Neutrophil (primary cell): ENCODE data around the gene CEPT1.
A peak's percentile ranks its signal among the peaks of the same experiment; 100 is the strongest.

ENCODE experiments used
- H3K27ac ChIP-seq: fragments of 200-600 bp; sonication (generic); 2 replicates; pipeline ENCODE4 v1.5.1; 2016; ENCODE audit warnings: mild to moderate bottlenecking, moderate library complexity
- H3K27me3 ChIP-seq: fragments of 200-600 bp; sonication (generic); 2 replicates; pipeline ENCODE4 v1.6.0; 2016; ENCODE audit warnings: mild to moderate bottlenecking
- H3K36me3 ChIP-seq: fragments of 200-600 bp; sonication (generic); 2 replicates; pipeline ENCODE4 v1.5.1; 2017
- H3K4me1 ChIP-seq, 2 experiments: fragments of 200-600 bp in 1 of 2; sonication (generic) in 1 of 2; 1 replicate in 1 of 2; 2 replicates in 1 of 2; pipeline versions ENCODE4 v1.5.1 to v1.6.1; 2013 to 2016; ENCODE audit warnings: low read depth in 1 of 2, low read length in 1 of 2, mild to moderate bottlenecking in 1 of 2, moderate library complexity in 1 of 2; ENCODE audit not compliant: control insufficient read depth in 1 of 2, insufficient read depth in 1 of 2
- H3K4me3 ChIP-seq, 2 experiments: fragments of 200-600 bp in 1 of 2; sonication (generic) in 1 of 2; 1 replicate in 1 of 2; 2 replicates in 1 of 2; pipeline ENCODE4 v1.5.1; 2013 to 2016; ENCODE audit warnings: low read depth in 1 of 2, low read length in 1 of 2, mild to moderate bottlenecking in 1 of 2, moderate library complexity in 1 of 2
- H3K9me3 ChIP-seq: fragments of 200-600 bp; sonication (generic); 2 replicates; pipeline ENCODE4 v1.5.1; 2016
- TF ChIP-seq, protein P1 (sequence below): fragments of 200-600 bp; sonication (generic); IDR thresholded peaks from 2 replicates; pipeline ENCODE4 v1.5.1; 2016; ENCODE audit warnings: antibody characterized with exemption

The CEPT1 gene

DNA sequence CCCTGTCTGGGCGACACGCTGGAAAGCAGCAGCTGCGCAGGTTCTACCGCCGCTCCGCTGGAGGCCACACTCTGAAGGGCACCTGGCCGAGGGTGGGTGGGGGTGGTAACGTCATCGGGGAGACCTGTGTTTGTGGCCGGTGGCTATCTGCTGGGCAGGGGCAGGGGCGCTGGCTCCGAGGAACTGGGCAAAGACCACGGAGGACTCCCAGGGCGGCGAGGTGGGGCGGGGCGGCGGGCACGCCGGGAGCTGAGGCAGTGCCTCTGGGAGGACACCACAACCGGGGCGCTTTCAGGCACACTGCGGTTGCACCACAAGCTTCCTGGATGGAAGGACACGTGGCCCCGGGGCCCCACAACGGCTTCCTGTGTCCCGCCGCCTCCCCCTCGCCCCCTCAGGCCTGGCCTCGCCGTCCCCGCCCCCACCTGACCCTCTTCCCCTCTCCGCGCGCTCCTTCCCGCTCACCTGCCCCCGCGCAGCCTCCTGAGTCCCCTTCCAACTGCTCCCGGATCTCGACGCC, 63.7 kb downstream of the CEPT1 start:
- peaks cover 78 to 82% of the 10 kb centered on the region in 2 experiments for H3K4me1 ChIP-seq

DNA sequence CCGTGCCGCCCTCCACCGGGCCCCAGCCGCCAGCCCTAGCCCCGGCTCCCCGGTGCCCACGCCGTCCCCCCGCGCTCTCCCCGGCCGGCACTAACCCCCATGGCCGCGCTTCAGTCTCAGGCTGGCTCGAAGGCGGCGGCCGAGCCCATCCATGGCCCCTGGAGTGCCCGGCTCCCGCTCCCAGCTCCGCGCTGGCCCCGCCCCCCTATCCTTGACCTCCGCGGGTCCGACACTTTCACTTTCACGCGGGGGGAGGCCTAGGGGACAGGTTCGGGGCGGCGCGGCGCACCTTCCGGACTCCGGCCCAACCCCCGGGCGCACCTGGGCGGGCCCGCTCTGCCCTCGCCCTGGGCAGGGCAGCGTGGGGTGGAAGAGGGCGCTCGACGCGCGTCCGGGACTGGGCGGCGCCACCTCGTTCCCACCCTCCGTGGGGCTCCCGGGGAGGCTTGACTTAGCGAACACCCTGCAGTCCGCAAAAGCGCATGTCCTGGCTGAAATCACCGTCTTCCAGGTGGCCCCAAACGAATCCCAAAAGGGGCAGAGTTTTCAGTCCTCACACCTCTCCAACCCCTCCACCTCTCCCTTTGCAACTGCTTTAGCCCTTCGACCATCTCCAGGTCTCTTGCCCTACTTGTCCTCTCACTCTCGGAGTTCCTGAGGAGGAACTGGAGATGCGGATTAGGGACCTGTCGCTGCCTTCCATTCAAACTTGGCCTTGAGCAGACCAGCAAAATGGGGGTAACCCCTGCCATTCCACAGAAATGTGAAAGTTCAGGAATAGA, 64.4 kb downstream of the CEPT1 start:
- peak overlapping the region; percentile 99 for H3K27ac ChIP-seq
- H3K4me1 ChIP-seq: peaks cover 76 to 79% of the 10 kb centered on the region in 2 experiments
- H3K4me3 ChIP-seq: peak overlapping the region; percentile 67 to 95
- no peaks in the 10 kb centered on the region for H3K27me3 ChIP-seq
- H3K36me3 ChIP-seq: no peaks in the 10 kb centered on the region
- TF ChIP-seq, protein P1, sequence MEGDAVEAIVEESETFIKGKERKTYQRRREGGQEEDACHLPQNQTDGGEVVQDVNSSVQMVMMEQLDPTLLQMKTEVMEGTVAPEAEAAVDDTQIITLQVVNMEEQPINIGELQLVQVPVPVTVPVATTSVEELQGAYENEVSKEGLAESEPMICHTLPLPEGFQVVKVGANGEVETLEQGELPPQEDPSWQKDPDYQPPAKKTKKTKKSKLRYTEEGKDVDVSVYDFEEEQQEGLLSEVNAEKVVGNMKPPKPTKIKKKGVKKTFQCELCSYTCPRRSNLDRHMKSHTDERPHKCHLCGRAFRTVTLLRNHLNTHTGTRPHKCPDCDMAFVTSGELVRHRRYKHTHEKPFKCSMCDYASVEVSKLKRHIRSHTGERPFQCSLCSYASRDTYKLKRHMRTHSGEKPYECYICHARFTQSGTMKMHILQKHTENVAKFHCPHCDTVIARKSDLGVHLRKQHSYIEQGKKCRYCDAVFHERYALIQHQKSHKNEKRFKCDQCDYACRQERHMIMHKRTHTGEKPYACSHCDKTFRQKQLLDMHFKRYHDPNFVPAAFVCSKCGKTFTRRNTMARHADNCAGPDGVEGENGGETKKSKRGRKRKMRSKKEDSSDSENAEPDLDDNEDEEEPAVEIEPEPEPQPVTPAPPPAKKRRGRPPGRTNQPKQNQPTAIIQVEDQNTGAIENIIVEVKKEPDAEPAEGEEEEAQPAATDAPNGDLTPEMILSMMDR: no peak
- H3K9me3 ChIP-seq: no peaks in the 10 kb centered on the region

More for the DNA sequence above, 63.7 kb downstream of the CEPT1 start:
- TF ChIP-seq, protein P1: no peak
- Histone ChIP-seq H3K27ac (peak overlapping the region; percentile 99), H3K4me3 (peak overlapping the region; percentile 67 to 95), H3K27me3 (no peaks in the 10 kb centered on the region), H3K36me3 (peaks cover 4% of the 10 kb centered on the region), H3K9me3 (no peaks in the 10 kb centered on the region)

DNA sequence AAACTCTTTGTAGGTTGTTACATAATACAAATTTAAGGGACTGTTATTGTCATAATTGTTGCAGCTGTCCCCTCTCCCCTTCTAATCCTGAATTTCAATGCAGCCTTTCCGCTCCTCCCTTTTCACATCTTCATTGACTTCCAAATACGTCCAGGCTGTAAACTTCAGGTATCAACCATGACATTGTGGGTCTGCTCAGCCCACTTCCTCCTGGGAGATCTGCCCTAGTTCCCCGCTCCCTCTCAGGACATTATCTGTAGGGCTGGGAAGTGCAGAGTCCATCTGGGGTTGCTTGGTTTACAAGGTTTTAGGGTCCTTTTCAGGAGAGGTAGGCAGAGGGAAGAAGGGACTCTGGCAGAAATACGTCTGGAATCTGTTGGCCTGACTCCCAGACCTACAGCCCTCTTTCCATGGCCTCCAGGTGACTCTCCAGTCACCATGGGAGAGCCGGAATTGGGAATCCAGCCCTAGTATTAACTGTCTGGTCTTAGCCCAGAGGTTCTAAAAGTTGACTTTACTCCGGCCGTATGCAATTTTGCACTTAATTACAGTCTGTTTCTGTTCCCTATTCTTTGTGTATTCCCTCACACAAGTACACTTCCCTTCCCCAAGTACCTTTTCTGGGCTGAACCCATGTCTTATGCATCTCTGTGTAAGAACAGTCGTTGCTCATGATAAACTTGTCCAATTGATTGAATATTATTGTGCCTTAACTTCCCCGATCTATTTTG, 65.1 kb downstream of the CEPT1 start:
- Histone ChIP-seq H3K4me1 (peaks cover 69 to 72% of the 10 kb centered on the region in 2 experiments), H3K9me3 (no peaks in the 10 kb centered on the region), H3K36me3 (no peaks in the 10 kb centered on the region), H3K27me3 (no peaks in the 10 kb centered on the region), H3K27ac (peak overlapping the region; percentile 99), H3K4me3 (peak overlapping the region; percentile 67 to 95)
- TF ChIP-seq, protein P1: no peak

DNA sequence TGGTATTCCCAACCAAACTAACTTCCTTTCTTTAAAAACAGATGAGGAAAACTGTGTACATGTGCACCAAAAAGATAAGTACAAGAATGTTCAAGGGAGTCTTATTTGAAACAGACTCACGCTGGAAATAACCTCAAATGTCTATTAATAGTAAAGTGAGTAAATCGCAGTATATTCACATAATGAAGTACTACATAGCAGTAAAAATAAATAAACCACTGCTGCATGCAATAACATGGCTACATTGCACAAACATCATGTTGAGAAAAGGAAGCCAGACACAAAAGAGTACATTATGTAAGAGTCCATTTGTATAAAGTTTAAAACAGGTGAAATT, 65.7 kb downstream of the CEPT1 start:
- Histone ChIP-seq H3K4me1 (peaks cover 63 to 66% of the 10 kb centered on the region in 2 experiments), H3K27me3 (no peaks in the 10 kb centered on the region), H3K27ac (peak overlapping the region; percentile 99), H3K36me3 (no peaks in the 10 kb centered on the region), H3K9me3 (no peaks in the 10 kb centered on the region), H3K4me3 (peak overlapping the region; percentile 67 to 95)
- TF ChIP-seq, protein P1: no peak

DNA sequence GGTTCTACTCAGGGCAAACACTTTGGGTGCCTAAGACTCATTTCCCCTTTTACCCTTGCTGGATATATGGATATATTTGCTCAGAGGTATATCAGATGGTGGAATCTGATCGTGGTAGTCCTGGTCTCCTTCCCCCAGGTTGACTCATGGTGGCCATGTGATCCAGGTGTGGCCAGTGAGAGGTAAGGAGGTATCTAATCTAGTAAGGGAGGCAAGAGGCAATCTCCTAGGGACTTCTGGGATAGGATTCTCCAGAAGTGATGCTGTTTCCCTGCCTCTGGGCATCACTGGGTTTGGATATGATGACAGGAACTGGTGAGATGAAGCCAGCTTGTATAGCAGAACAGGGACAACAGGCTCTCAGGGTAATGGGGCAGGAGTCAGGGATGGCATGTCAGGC, 68.9 kb downstream of the CEPT1 start:
- Histone ChIP-seq H3K9me3 (no peaks in the 10 kb centered on the region), H3K4me1 (peaks cover 48 to 53% of the 10 kb centered on the region in 2 experiments), H3K27ac (no peak overlapping the region), H3K4me3 (no peak overlapping the region), H3K27me3 (no peaks in the 10 kb centered on the region), H3K36me3 (no peaks in the 10 kb centered on the region)
- TF ChIP-seq, protein P1: no peak
